Common myeloid progenitor, CD34-positive (primary cell): Measurements from ENCODE around the gene SLC4A7.
A peak's percentile ranks its signal among the peaks of the same experiment; 100 is the strongest.

ENCODE experiments used
- CTCF ChIA-PET: fragments of 350-600 bp; sonication (Branson Sonifier 250); formaldehyde crosslinking; loops from one replicate; lab custom pipeline; 2021; ENCODE audit warnings: antibody characterized with exemption; lab: Charles Lee
- POLR2A ChIA-PET: fragments of 350-600 bp; sonication (Branson Sonifier 250); formaldehyde crosslinking; loops from one replicate; lab custom pipeline; 2021; ENCODE audit warnings: antibody characterized with exemption; lab: Charles Lee
- DNase-seq, 3 donors: peaks; one replicate each; pipeline versions ENCODE4 v3.0.0 to v3.0.0-alpha.2; 2013
- H3K27ac ChIP-seq, 2 experiments: 1 replicate in 1 of 2; 2 replicates in 1 of 2; pipeline ENCODE4 v1.7.0; 2013; ENCODE audit warnings: inconsistent platforms in 2 of 2, low read length in 2 of 2, mild to moderate bottlenecking in 2 of 2, low read depth in 1 of 2, moderate library complexity in 1 of 2; ENCODE audit not compliant: severe bottlenecking in 2 of 2, insufficient read depth in 1 of 2, poor library complexity in 1 of 2
- H3K27me3 ChIP-seq, 5 experiments: replicated peaks in 2 of 5; 1 replicate in 3 of 5; 2 replicates in 2 of 5; pipeline versions ENCODE4 v1.6.1 to v1.7.0; 2013; ENCODE audit warnings: low read length in 4 of 5, mild to moderate bottlenecking in 2 of 5, moderate library complexity in 2 of 5, inconsistent platforms in 1 of 5; ENCODE audit not compliant: insufficient read depth in 5 of 5, control insufficient read depth in 4 of 5
- H3K36me3 ChIP-seq, 4 experiments: 1 replicate in 2 of 4; 2 replicates in 2 of 4; pipeline versions ENCODE4 v1.6.1 to v1.7.0; 2013; ENCODE audit warnings: low read length in 3 of 4, control low read depth in 1 of 4, mild to moderate bottlenecking in 1 of 4; ENCODE audit not compliant: control insufficient read depth in 4 of 4, insufficient read depth in 4 of 4
- H3K4me1 ChIP-seq, 4 experiments: 1 replicate in 3 of 4; 2 replicates in 1 of 4; pipeline versions ENCODE4 v1.6.1 to v1.7.1; 2013; ENCODE audit warnings: low read length in 3 of 4, mild to moderate bottlenecking in 3 of 4, control low read depth in 1 of 4, inconsistent platforms in 1 of 4, moderate library complexity in 1 of 4; ENCODE audit not compliant: control insufficient read depth in 4 of 4, insufficient read depth in 4 of 4; ENCODE audit errors: control extremely low read depth in 1 of 4
- H3K4me3 ChIP-seq, 7 experiments: 1 replicate in 4 of 7; 2 replicates in 3 of 7; pipeline versions ENCODE4 v1.5.1 to v1.7.0; 2013; ENCODE audit warnings: mild to moderate bottlenecking in 7 of 7, low read length in 6 of 7, moderate library complexity in 6 of 7, inconsistent platforms in 2 of 7, low read depth in 2 of 7, control low read depth in 1 of 7; ENCODE audit not compliant: insufficient read depth in 4 of 7, control insufficient read depth in 1 of 7; ENCODE audit errors: extremely low read depth in 1 of 7
- H3K9me3 ChIP-seq, 5 experiments: 1 replicate in 4 of 5; 2 replicates in 1 of 5; pipeline versions ENCODE4 v1.6.1 to v1.7.1; 2013; ENCODE audit warnings: low read length in 4 of 5, mild to moderate bottlenecking in 2 of 5, inconsistent platforms in 1 of 5, low read depth in 1 of 5, moderate library complexity in 1 of 5; ENCODE audit not compliant: control insufficient read depth in 4 of 5, insufficient read depth in 2 of 5; ENCODE audit errors: control extremely low read depth in 1 of 5
- WGBS: methylation state at CpG from one replicate; pipeline ENCODE4 v1.1.5; 2013; ENCODE audit not compliant: insufficient coverage; 5-methylcytosine and 5-hydroxymethylcytosine counted together

The SLC4A7 gene

GRCh38 chr3:27354161-27354560 lies 130.0 kb downstream of the SLC4A7 start:
- Histone ChIP-seq H3K36me3 (no peaks in the 10 kb centered on the region), H3K4me3 (no peak overlapping the region), H3K27ac (no peak overlapping the region), H3K4me1 (peaks cover 10 to 23% (median 18%) of the 10 kb centered on the region in 4 experiments), H3K9me3 (no peaks in the 10 kb centered on the region), H3K27me3 (no peaks in the 10 kb centered on the region)
- ChIA-PET POLR2A (no interaction called here), CTCF (interaction anchor here (1.0 to 1.9 kb wide), 4 partner anchors 9 to 116 kb away, joined by 3 to 5 read pairs (median 4); no protein-coding TSS in a partner anchor)
- WGBS, result 100% methylated on average over 2 of the region's 5 CpGs
- no peak for DNase-seq

GRCh38 chr3:27353221-27353620 lies 131.0 kb downstream of the SLC4A7 start:
- H3K36me3 ChIP-seq, result no peaks in the 10 kb centered on the region
- peaks cover 4 to 14% (median 10%) of the 10 kb centered on the region in 4 experiments for H3K4me1 ChIP-seq
- no peak overlapping the region for H3K27ac ChIP-seq
- H3K9me3 ChIP-seq, result no peaks in the 10 kb centered on the region
- H3K27me3 ChIP-seq, result no peaks in the 10 kb centered on the region
- WGBS, result 100% methylated on average over 1 of the region's 1 CpG
- ChIA-PET POLR2A (no interaction called here), CTCF (no interaction called here)
- no peak for DNase-seq
- H3K4me3 ChIP-seq, result no peak overlapping the region

DNA sequence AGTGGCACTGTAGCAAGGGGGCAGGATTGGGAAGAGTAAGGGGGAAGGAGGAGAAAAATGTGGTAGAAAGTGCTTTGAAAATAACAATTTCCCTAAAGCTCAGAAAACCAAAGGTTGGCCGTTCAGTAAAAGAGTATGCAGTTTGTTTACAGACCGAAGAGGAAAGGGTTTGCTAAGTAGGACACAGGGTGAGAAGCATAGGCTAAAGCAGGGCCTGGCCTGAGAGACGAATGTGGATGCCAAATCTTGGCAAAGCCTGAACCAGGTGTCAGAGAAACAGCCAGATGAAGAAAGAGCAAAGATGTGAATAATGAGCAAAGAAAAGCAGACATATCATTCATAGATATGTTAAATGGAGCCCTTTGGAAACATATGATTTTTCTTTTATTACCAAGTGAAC lies 132.1 kb downstream of the SLC4A7 start:
- DNase-seq, result no peak
- POLR2A ChIA-PET, result no interaction called here
- WGBS, result 100% methylated on average over 3 of the region's 3 CpGs

GRCh38 chr3:27349832-27350231 lies 134.4 kb downstream of the SLC4A7 start:
- ChIA-PET CTCF (no interaction called here), POLR2A (no interaction called here)
- H3K27me3 ChIP-seq, result no peaks in the 10 kb centered on the region
- DNase-seq, result no peak
- H3K4me1 ChIP-seq, result peaks cover 0 to 17% (median 8%) of the 10 kb centered on the region in 4 experiments
- no peak overlapping the region for H3K4me3 ChIP-seq
- no peaks in the 10 kb centered on the region for H3K9me3 ChIP-seq
- no peaks in the 10 kb centered on the region for H3K36me3 ChIP-seq
- 94% methylated on average over 3 of the region's 3 CpGs for WGBS
- H3K27ac ChIP-seq, result no peak overlapping the region

More for the DNA sequence above, 132.1 kb downstream of the SLC4A7 start:
- CTCF ChIA-PET, result no interaction called here
- no peak overlapping the region for H3K27ac ChIP-seq
- no peak overlapping the region for H3K4me3 ChIP-seq
- no peaks in the 10 kb centered on the region for H3K9me3 ChIP-seq
- no peaks in the 10 kb centered on the region for H3K27me3 ChIP-seq
- no peaks in the 10 kb centered on the region for H3K36me3 ChIP-seq
- H3K4me1 ChIP-seq, result peaks cover 0 to 5% (median 2%) of the 10 kb centered on the region in 4 experiments

GRCh38 chr3:27345959-27346865 lies 138.0 kb downstream of the SLC4A7 start:
- Histone ChIP-seq H3K27me3 (no peaks in the 10 kb centered on the region), H3K4me3 (no peak overlapping the region), H3K27ac (peak overlapping the region in 1 of 2 experiments; percentile 73), H3K9me3 (peaks cover 0 to 1% (median 0%) of the 10 kb centered on the region in 5 experiments), H3K4me1 (peaks cover 0 to 21% (median 7%) of the 10 kb centered on the region in 4 experiments), H3K36me3 (no peaks in the 10 kb centered on the region)
- ChIA-PET CTCF (interaction anchor here (1.1 to 1.3 kb wide), 3 partner anchors 8 to 82 kb away, joined by 3 to 4 read pairs (median 3); no protein-coding TSS in a partner anchor), POLR2A (no interaction called here)
- 89% methylated on average over 7 of the region's 11 CpGs for WGBS
- DNase-seq, result peak in 1 of 3 donors; percentile 30

- ChIA-PET POLR2A (no interaction called here), CTCF (interaction anchor here (1.1 to 1.3 kb wide), 3 partner anchors 9 to 83 kb away, joined by 3 to 4 read pairs (median 3); no protein-coding TSS in a partner anchor)
- Histone ChIP-seq H3K4me3 (no peak overlapping the region), H3K27me3 (no peaks in the 10 kb centered on the region), H3K27ac (peak overlapping the region; percentile 57 to 73), H3K9me3 (peaks cover 0 to 1% (median 0%) of the 10 kb centered on the region in 5 experiments), H3K36me3 (no peaks in the 10 kb centered on the region), H3K4me1 (peaks cover 0 to 21% (median 7%) of the 10 kb centered on the region in 4 experiments)
- DNase-seq, result peak; percentile 62 to 95 (median 93)
- WGBS, result 24% methylated on average over 4 of the region's 5 CpGs
Observed at GRCh38 chr3:27345493-27345892, 138.7 kb downstream of the SLC4A7 start.

- Histone ChIP-seq H3K27me3 (no peaks in the 10 kb centered on the region), H3K27ac (peak overlapping the region; percentile 57 to 73), H3K4me1 (peaks cover 0 to 21% (median 7%) of the 10 kb centered on the region in 4 experiments), H3K9me3 (peaks cover 0 to 1% (median 0%) of the 10 kb centered on the region in 5 experiments), H3K36me3 (no peaks in the 10 kb centered on the region), H3K4me3 (no peak overlapping the region)
- WGBS, result no CpG with 5 or more reads among the region's 2 CpGs
- ChIA-PET CTCF (interaction anchor here (1.1 to 1.8 kb wide), 4 partner anchors 9 to 83 kb away, joined by 3 to 5 read pairs (median 4); partner anchors contain the start of gene NEK10), POLR2A (no interaction called here)
- no peak for DNase-seq
Observed at GRCh38 chr3:27345045-27345444, 139.1 kb downstream of the SLC4A7 start.
